GM12878 (cell line): Measurements from ENCODE around the gene PAPLN. TPM values are rescaled to one million over a fixed set of nuclear protein-coding genes. Genes with fewer than 3 reads are reported as not detected.

Experiments used
- ATAC-seq: fragments of 200-7000 bp; cut with Tn5 transposase; 3 replicates; pipeline ENCODE4 v1.9.1; 2020; ENCODE audit warnings: mild to moderate bottlenecking, moderate library complexity
- BruUV-seq: library from RNA; stranded (reverse); fragments of 400-500 nt; replicated peaks from 2 replicates; lab custom pipeline; 2021; lab: Mats Ljungman, UMichigan
- CTCF ChIA-PET: fragments of 300-600 bp; sonication (Branson Sonifier 250); formaldehyde crosslinking; extraction: SDS; loops from one replicate; lab custom pipeline; 2021; ENCODE audit warnings: inconsistent platforms; lab: Yijun Ruan, JAX
- POLR2A ChIA-PET: fragments of 350-600 bp; formaldehyde crosslinking; extraction: SDS; loops from one replicate; lab custom pipeline; 2021; ENCODE audit warnings: inconsistent platforms; lab: Charles Lee
- RAD21 ChIA-PET: fragments of 300-600 bp; sonication (Branson Sonifier 250); formaldehyde crosslinking; loops from one replicate; lab custom pipeline; 2023; ENCODE audit warnings: antibody characterized with exemption; ENCODE audit not compliant: unreplicated experiment; lab: Charles Lee
- SMC1A ChIA-PET: fragments of 300-600 bp; sonication (Branson Sonifier 250); formaldehyde crosslinking; loops from one replicate; lab custom pipeline; 2023; ENCODE audit not compliant: unreplicated experiment, uncharacterized antibody; lab: Charles Lee
- DNase-seq: peaks from one replicate; pipeline ENCODE4 v3.0.0-alpha.2; 2011; ENCODE audit warnings: low read depth, low spot score
- FAIRE-seq: peaks from 3 replicates; lab custom pipeline; 2011; peaks lifted over from hg19 to GRCh38; lab: Jason Lieb, UNC
- H2AFZ ChIP-seq: 2 replicates; pipeline ENCODE4 v1.6.0; 2011; ENCODE audit warnings: low read depth, low read length, control low read depth; ENCODE audit not compliant: control insufficient read depth
- H3K27ac ChIP-seq: 2 replicates; pipeline ENCODE4 v1.5.1; 2011; ENCODE audit warnings: control low read depth; ENCODE audit not compliant: control insufficient read depth, insufficient read depth
- H3K27me3 ChIP-seq, 2 experiments: replicated peaks in 1 of 2; 2 replicates each; pipeline versions ENCODE4 v1.6.0 to v1.6.1; 2011; ENCODE audit warnings: low read length in 1 of 2; ENCODE audit not compliant: control insufficient read depth in 2 of 2, insufficient read depth in 2 of 2
- H3K36me3 ChIP-seq, 2 experiments: 2 replicates each; pipeline ENCODE4 v1.5.1; 2011; ENCODE audit warnings: low read length in 1 of 2; ENCODE audit not compliant: control insufficient read depth in 2 of 2, insufficient read depth in 2 of 2
- H3K4me1 ChIP-seq: 2 replicates; pipeline ENCODE4 v1.6.1; 2011; ENCODE audit warnings: mild to moderate bottlenecking, low read length, moderate library complexity, mixed read lengths; ENCODE audit not compliant: control insufficient read depth, insufficient read depth
- H3K4me2 ChIP-seq: 2 replicates; pipeline ENCODE4 v1.6.0; 2011; ENCODE audit warnings: control low read depth; ENCODE audit not compliant: control insufficient read depth, insufficient read depth
- H3K4me3 ChIP-seq: fragments of 200-600 bp; sonication (generic); 2 replicates; pipeline ENCODE4 v1.5.1; 2016
- H3K79me2 ChIP-seq: 2 replicates; pipeline ENCODE4 v1.6.0; 2011; ENCODE audit warnings: low read length; ENCODE audit not compliant: control insufficient read depth, insufficient read depth
- H3K9ac ChIP-seq: 2 replicates; pipeline ENCODE4 v1.8.0; 2011; ENCODE audit warnings: low read length, control low read depth, mixed read lengths; ENCODE audit not compliant: control insufficient read depth, insufficient read depth
- H3K9me3 ChIP-seq: replicated peaks from 3 replicates; pipeline ENCODE4 v1.5.1; 2011; ENCODE audit warnings: mild to moderate bottlenecking, low read length; ENCODE audit not compliant: control insufficient read depth, insufficient read depth
- H4K20me1 ChIP-seq: 2 replicates; pipeline ENCODE4 v1.6.0; 2011; ENCODE audit not compliant: control insufficient read depth, insufficient read depth
- ASH2L ChIP-seq: fragments of 300-600, 200-600 bp; sonication (generic); IDR thresholded peaks from 2 replicates; pipeline ENCODE4 v1.6.1; 2017; ENCODE audit warnings: low read depth, mild to moderate bottlenecking, borderline replicate concordance
- ATF7 ChIP-seq: fragments of 450-650 bp; IDR thresholded peaks from 2 replicates; pipeline ENCODE4 v1.6.1; 2016; ENCODE audit warnings: low read depth, mild to moderate bottlenecking
- CTCF ChIP-seq, 3 experiments: IDR thresholded peaks in 2 of 3; conservative IDR thresholded peaks in 1 of 3; 2 replicates each; pipeline ENCODE4 v1.5.1; 2011; ENCODE audit warnings: low read depth in 3 of 3, low read length in 3 of 3, mild to moderate bottlenecking in 3 of 3, control low read depth in 2 of 3, moderate library complexity in 2 of 3, inconsistent platforms in 1 of 3, mixed read lengths in 1 of 3; ENCODE audit not compliant: control insufficient read depth in 2 of 3, insufficient read depth in 1 of 3; ENCODE audit errors: extremely low read depth in 1 of 3
- FOS ChIP-seq: IDR thresholded peaks from 3 replicates; pipeline ENCODE4 v1.6.1; 2011; ENCODE audit warnings: borderline replicate concordance; ENCODE audit not compliant: insufficient read length; ENCODE audit errors: extremely low read depth
- GABPA ChIP-seq: IDR thresholded peaks from 2 replicates; pipeline ENCODE4 v1.6.1; 2014; ENCODE audit warnings: antibody characterized with exemption, low read depth, mild to moderate bottlenecking, inconsistent platforms
- HCFC1 ChIP-seq: fragments of 150-350 bp; IDR thresholded peaks from 2 replicates; pipeline ENCODE4 v1.6.1; 2014; ENCODE audit warnings: low read length
- HDAC6 ChIP-seq: fragments of 200-600 bp; sonication (generic); IDR thresholded peaks from one replicate; pipeline ENCODE4 v1.8.0; 2017; ENCODE audit warnings: antibody characterized with exemption; ENCODE audit not compliant: unreplicated experiment
- IKZF2 ChIP-seq, 2 experiments: fragments of 450-650 bp; IDR thresholded peaks; 2 replicates each; pipeline ENCODE4 v1.6.1; 2017; ENCODE audit warnings: mild to moderate bottlenecking in 2 of 2, moderate library complexity in 2 of 2
- MEF2A ChIP-seq: IDR thresholded peaks from 2 replicates; pipeline ENCODE4 v1.6.1; 2011; ENCODE audit warnings: low read depth, mild to moderate bottlenecking, low read length, moderate library complexity; ENCODE audit not compliant: insufficient read depth
- SPI1 ChIP-seq: IDR thresholded peaks from 2 replicates; pipeline ENCODE4 v1.6.1; 2011; ENCODE audit warnings: low read depth, mild to moderate bottlenecking, low read length, moderate library complexity, borderline replicate concordance; ENCODE audit not compliant: insufficient read depth
- SREBF1 ChIP-seq: IDR thresholded peaks from 2 replicates; pipeline ENCODE4 v1.6.1; 2012; ENCODE audit warnings: mild to moderate bottlenecking, low read length
- TCF7 ChIP-seq: IDR thresholded peaks from 2 replicates; pipeline ENCODE4 v1.6.1; 2014; ENCODE audit warnings: antibody characterized with exemption, borderline replicate concordance
- ZBTB33 ChIP-seq: fragments of 450-650 bp; IDR thresholded peaks from 2 replicates; pipeline ENCODE4 v1.6.1; 2017; ENCODE audit warnings: mild to moderate bottlenecking
- ZNF217 ChIP-seq: fragments of 450-650 bp; IDR thresholded peaks from 2 replicates; pipeline ENCODE4 v1.6.1; 2017; ENCODE audit warnings: antibody characterized with exemption, mild to moderate bottlenecking
- WGBS: methylation state at CpG from one replicate; pipeline ENCODE4 v1.1.6; 2016; ENCODE audit warnings: low lambda C conversion rate; ENCODE audit not compliant: insufficient replicate concordance, insufficient coverage; ENCODE audit errors: missing lambda C conversion rate; 5-methylcytosine and 5-hydroxymethylcytosine counted together
- in situ Hi-C: fragments of 300-500 bp; cut with MboI; formaldehyde crosslinking; loops from 9 replicates; pipeline ENCODE4 v1.14.3; 2018; ENCODE audit warnings: mixed read lengths
- intact Hi-C: fragments of 100-400 bp; cut with micrococcal nuclease; formaldehyde crosslinking; loops from one replicate; pipeline ENCODE4 v1.14.2; 2022; ENCODE audit not compliant: unreplicated experiment
- polyA plus RNA-seq, 11 experiments: library from polyadenylated mRNA; depleted of rRNA in 4 of 11; unstranded in 6 of 11; stranded (reverse) in 5 of 11; fragments of >200 nt; fragmentation: Nextera tagmentation in 4 of 11; fragmentation: Illumina TruSeq in 1 of 11; extraction: Ambion mirVana in 4 of 11; extraction: Trizol in 1 of 11; gene quantifications; 1 replicate in 1 of 11; 2 replicates in 10 of 11; pipeline versions ENCODE4 v1.2.1 to v1.2.3, GENCODE V29; 2011 to 2016; ENCODE audit warnings: inconsistent platforms in 2 of 11, missing spikeins in 2 of 11, low read depth in 1 of 11
- total RNA-seq, 4 experiments: library from RNA; depleted of rRNA in 3 of 4; stranded (reverse); fragments of >200 nt in 3 of 4; fragmentation: Illumina TruSeq in 1 of 4; extraction: Trizol in 1 of 4; gene quantifications; 2 replicates each; pipeline versions ENCODE4 v1.2.1 to v1.2.3, GENCODE V29; 2013 to 2021
- TF ChIP-seq, protein P1 (sequence below): IDR thresholded peaks from 2 replicates; pipeline ENCODE4 v1.6.1; 2011; ENCODE audit warnings: borderline replicate concordance, low read depth, mild to moderate bottlenecking, moderate library complexity, mixed read lengths, low read length; ENCODE audit not compliant: insufficient read depth; ENCODE audit errors: extremely low read length

PAPLN gene
- total and polyA plus RNA-seq, 10 of the 15 experiments (the other 5 are each of a cell fraction or from before 2014, with no cell fraction given), result 1.8 to 19.8 (median 7.4) TPM

- TF ChIP-seq CTCF (IDR thresholded peaks at IDR 0.05 in 2 of 3, conservative IDR thresholded peaks at IDR 0.05 in 1 of 3; ENCODE audit: control insufficient read depth in 2 of 3, extremely low read depth in 1 of 3, insufficient read depth in 1 of 3, low read depth in 3 of 3, low read length in 3 of 3) (peak; percentile 48 to 70 (median 52)), IKZF2 (IDR thresholded peaks at IDR 0.05) (0 out of 4 replicates have a peak, but pooled peaks of 1 of the 2 experiments have one; percentile 18)
Observed at GRCh38 chr14:73231981-73232851, 5.1 kb upstream of the PAPLN start (continued).

- no peaks in the 10 kb centered on the region for H4K20me1 ChIP-seq
- H3K9me3 ChIP-seq, result no peaks in the 10 kb centered on the region
- BruUV-seq, result no TSS peak
- peaks cover 5 to 14% of the 10 kb centered on the region in 2 experiments for H3K27me3 ChIP-seq
- H3K4me1 ChIP-seq, result peaks cover 11% of the 10 kb centered on the region
- H3K9ac ChIP-seq, result no peak overlapping the region
- H2AFZ ChIP-seq, result no peak overlapping the region
- 56% methylated on average over 8 of the region's 8 CpGs for WGBS
- H3K4me3 ChIP-seq, result no peak overlapping the region
- intact Hi-C loops, result loop anchor here (5.0 kb wide), 1 partner anchor 239 kb away; no protein-coding TSS in a partner anchor
- CTCF ChIA-PET, result interaction anchor here (0.9 to 6.6 kb wide), 16 partner anchors 10 to 245 kb away, joined by 3 to 75 read pairs (median 6); no protein-coding TSS in a partner anchor
- DNase-seq (no peak), FAIRE-seq (no peak), ATAC-seq (no peak)
- RAD21 ChIA-PET, result interaction anchor here (0.5 to 3.0 kb wide), 11 partner anchors 10 to 400 kb away, joined by 3 to 55 read pairs (median 5); partner anchors contain the start of gene RBM25
- in situ Hi-C loops, result no loop called here
- H3K36me3 ChIP-seq, result no peaks in the 10 kb centered on the region; a peak in 2 of 4 replicates
- no peak overlapping the region for H3K4me2 ChIP-seq
- H3K27ac ChIP-seq, result no peak overlapping the region
- POLR2A ChIA-PET, result interaction anchor here (0.6 to 2.9 kb wide), 2 partner anchors 10 to 128 kb away, joined by 4 to 14 read pairs; no protein-coding TSS in a partner anchor
- SMC1A ChIA-PET, result interaction anchor here (0.9 to 5.2 kb wide), 13 partner anchors 10 to 270 kb away, joined by 3 to 75 read pairs (median 6); no protein-coding TSS in a partner anchor
- H3K79me2 ChIP-seq, result no peaks in the 10 kb centered on the region
- TF ChIP-seq TCF7 (no peak), FOS (no peak), SREBF1 (no peak), GABPA (no peak), HDAC6 (no peak), ASH2L (no peak), HCFC1 (no peak), ATF7 (no peak), SPI1 (no peak), ZNF217 (no peak), ZBTB33 (no peak), MEF2A (no peak)
- TF ChIP-seq, protein P1, sequence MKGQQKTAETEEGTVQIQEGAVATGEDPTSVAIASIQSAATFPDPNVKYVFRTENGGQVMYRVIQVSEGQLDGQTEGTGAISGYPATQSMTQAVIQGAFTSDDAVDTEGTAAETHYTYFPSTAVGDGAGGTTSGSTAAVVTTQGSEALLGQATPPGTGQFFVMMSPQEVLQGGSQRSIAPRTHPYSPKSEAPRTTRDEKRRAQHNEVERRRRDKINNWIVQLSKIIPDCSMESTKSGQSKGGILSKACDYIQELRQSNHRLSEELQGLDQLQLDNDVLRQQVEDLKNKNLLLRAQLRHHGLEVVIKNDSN, result no peak
Observed at GRCh38 chr14:73232984-73233383, 4.3 kb upstream of the PAPLN start.
